HG03139 (cell line): ENCODE measurements around the gene NFASC.

ENCODE experiments used
- ATAC-seq: cut with Tn5 transposase; IDR thresholded peaks from one replicate; pipeline ENCODE4 v1.9.1; 2021; ENCODE audit not compliant: unreplicated experiment

Gene NFASC

DNA sequence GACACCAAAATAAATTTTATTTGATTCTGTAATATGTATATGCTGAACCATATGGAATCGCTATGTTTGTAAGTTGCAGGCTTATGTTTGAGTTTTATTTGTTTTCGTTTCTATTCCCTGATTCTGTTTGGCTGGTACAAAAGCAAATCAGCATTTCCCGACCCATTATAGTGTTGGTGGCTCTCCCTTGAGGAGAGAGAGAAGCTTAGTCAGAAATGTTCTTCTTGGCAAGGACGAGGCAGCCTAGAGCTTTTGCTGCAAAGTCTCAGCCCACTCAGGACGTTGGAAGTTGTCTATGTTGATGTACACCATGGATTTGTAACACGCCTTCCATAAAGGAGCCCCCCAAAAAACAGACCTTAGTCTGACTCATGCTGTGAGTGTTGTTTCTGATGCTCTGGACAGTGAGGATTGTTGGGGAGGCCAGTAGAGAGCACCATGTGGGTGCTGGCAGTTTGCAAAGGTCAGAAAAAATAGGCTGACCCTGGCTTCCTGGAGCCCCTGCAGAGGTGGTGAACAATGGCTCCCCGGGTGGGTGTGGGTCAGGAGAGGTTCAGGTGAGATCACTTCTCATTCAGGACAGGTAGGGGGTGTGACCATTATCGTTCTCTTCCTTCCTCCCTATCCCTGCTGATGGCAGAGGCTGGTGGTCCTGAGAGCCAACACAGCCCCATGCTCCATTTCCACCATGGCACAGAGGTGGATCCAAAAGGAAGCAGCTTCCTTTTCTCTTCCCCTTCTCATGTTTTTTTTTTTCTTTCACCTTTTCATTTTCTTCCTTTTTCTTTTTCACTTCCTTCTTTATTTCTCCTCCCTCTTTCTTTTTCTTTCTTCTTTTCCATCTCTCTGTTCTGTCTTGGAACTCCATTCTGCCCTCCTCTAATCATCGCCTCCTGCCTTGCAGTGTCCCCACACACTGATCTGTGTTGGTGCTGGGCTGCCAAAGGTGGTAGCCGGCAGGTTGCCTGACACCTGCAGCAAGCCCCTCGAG is 88.0 kb downstream of the NFASC start:
- no peak for ATAC-seq

DNA sequence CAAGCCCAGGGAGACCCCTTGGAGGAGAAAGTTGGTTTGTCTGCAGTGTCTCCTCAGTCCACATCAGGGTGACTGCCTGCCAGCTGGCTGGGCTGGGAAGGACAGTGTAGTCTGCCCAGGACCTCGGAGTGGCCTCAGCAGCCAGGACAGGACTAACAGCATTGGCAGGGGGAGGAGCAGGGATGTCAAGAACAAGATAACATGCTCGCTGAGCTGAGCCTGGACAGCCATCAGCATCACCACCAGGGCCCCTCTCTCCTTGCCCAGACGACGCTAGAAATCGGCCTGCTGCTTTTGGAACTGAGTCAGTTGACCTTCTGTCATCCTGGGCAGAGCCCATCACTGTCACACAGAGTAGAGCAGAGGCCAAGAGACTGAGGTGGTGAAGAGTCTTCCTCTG is 88.7 kb downstream of the NFASC start:
- no peak for ATAC-seq

DNA sequence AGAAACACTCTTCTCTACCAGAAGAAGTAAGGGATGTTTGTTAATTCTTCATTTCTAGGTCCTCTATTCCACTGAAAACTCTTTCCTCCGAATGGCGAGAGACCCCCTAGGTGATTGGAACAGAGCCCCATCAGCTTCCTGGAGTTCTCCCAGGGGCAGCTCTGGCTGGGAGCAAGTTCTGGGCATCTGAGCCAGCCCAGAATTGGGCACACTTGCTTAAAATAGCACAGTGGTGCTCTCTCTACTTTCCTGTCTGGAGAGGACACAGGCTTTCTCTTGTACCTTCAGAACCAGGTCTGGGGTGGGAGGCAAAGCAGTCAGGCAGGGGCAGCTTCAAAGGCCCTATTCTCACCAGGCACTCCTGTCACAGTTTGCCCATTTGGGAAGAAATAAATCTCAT is 89.2 kb downstream of the NFASC start:
- ATAC-seq: no peak

DNA sequence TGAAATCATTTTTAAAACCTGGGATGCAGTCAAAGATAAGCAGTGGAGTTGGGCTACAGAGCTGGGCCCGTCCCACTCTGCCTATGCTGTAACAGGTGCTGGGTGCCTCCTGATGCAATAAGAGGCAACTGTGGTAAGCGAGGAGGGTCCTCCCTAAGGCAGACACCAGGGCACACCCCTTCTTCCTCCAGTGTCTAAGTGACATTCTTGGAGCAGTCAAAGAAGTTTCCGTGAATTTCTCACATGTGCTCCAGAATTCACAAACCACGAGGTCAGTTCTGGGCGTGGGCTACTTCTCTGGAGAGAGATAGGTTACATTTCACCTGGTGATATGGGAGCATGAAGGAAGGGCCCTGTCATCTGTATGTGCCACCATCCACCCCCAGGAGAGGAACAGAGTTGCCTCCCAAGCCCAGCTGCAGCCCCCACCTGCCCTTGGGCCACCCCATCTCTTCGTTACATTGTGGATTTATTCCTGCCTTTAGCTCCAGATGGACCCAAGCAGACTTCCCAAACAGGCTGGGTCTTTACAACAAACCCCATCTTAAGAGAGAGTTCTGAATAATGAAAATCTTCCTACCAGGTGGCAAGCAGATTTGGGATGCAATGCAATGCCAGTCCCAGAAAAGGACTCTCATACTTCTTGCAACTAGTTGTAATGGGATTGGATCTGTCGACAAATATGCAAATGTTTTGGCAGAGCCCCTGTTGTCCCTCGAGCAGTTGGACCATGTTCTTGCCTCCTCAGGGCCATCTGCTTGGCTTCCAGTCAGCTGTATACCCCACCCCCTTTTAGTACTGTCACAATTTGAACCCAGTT is 89.9 kb downstream of the NFASC start:
- ATAC-seq: no peak

GRCh38 chr1:204961765-204962419 is 91.2 kb downstream of the NFASC start:
- ATAC-seq: no peak

DNA sequence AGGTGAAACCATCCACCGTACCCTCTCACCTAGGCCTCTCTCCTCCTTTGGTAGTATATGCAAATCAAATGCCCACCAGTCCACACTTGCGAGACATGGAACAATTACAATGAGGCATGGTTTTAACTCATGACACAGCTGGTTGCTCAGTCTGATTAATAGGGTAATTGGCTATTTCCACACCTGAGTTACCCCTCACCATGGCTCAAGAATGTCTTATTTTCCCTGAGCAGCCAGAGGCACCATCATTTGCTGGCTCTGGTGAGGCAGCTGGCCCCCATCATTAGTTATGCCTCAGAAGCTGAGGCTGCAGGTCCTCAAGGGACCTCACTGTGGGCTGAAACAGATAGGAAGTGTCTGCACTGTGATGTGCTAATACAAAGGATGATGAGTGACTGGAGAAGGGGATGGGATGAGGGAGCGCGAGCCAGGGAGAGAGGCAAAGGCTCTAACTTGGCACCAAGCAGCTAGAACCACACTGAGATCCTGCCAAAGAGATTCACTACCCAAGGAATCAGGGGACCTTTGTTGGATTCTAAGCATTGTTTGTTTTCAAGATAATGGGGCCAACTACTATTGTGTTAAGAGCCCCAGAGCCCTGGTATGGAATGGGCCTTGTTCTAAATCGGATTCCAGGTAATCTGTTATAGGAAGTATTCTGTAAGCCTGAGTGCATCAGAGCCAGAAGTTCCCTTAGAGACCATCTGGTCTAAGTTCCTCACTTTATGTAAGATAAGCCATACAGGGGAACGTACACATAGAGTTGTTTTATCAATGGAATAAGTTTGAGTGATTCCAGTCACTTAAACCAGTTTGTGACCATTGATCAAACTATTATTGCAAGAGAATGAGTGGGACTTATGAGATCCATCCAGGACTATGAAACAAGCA is 92.3 kb downstream of the NFASC start:
- ATAC-seq: no peak

- ATAC-seq: no peak
Measured at GRCh38 chr1:204967451-204967850, 96.8 kb downstream of the NFASC start.

DNA sequence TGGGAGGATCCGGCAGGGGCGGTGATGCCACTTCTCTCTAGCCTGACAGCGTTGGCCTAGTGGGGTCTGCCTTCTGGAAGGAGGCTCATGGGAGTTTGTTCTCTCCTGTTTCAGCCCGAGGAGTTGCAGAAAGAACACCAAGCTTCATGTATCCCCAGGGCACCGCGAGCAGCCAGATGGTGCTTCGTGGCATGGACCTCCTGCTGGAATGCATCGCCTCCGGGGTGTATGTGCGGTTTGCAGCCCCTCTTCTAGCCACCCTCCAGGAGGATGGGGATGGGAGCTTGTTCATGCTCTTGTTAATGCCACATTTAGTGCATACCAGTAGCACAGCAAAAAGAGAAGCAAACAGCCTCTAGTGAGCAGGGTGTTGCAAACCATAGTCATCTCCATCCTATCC is 97.5 kb downstream of the NFASC start:
- ATAC-seq: no peak

DNA sequence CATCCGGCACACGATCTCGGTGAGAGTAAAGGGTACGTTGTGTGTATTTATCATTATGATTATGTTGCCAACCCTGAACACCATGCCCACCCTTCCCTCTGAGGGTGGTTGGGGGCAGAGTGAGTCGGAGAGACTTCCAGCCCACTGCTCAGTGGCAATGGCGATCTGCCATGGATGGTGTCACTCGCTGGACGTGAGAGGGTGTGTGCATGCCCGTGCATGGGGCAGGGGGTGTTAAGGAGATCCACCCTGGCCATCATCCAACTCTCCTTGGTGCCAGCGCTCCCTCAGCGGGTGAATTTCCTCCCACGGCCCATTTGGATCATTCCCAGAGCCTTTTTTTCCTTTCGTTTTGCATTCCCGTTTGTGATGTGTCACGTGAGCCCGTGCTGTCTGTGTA is 98.3 kb downstream of the NFASC start:
- no peak for ATAC-seq

DNA sequence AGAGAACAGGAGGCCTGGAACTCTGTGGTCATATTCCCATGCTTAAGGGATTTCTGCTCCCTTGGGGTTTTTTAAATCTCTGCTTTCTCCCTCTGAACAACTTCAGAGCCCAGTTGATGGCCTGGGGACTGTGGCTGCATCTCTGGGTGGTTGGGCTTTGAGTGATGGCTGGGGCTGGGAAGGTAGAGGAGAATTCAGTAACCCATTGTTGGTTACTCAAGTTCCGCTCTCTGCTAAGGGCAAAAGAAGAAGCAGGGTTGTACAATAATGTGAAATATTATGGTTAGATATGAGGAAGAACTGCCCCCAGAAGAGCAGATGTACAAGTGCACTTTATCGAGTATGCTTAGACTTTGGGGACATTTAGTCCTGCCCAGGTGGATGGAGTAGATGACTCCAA is 100.3 kb downstream of the NFASC start:
- no peak for ATAC-seq

DNA sequence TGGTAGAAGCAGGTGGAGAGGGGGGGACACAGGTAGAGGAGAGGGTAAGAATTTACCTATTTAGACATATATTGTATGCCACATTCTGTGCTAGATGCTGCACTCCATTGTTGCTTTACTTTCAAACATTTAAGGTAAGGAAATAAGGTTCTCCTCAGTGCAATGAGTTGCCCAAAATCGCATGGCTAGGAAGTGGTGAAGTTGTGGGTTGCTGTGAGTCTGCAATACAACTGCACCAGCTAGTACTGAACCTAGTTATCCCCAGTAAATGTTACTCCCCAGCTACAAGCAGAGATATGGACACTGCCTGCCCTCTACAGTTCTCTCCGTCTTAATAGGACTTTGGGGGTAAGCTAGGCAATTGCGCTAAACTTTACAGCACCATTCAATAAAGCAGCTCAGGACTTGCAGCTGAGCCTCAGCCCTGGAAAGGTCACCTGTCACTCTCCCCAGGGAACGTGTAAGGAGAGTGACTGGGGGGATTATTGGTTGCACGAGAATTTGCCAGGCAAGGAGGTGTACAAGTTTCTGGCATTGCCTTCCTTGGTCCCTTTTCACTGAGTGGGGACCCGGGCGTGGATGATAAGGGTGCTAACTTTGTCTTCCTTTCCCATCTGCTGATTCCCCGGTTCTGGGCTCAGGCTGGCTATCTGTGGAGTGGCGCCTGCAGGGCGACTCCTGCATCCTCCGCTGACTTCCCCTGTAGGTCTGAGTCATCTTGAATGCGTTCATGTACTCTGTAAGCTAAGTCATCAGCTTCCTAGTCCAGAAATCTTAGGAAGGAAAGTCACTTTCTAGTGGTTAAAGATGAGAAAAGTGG is 101.1 kb downstream of the NFASC start:
- ATAC-seq: no peak

GRCh38 chr1:204972426-204972825 is 101.8 kb downstream of the NFASC start:
- no peak for ATAC-seq

- no peak for ATAC-seq
Measured at GRCh38 chr1:204973449-204973848, 102.8 kb downstream of the NFASC start.

DNA sequence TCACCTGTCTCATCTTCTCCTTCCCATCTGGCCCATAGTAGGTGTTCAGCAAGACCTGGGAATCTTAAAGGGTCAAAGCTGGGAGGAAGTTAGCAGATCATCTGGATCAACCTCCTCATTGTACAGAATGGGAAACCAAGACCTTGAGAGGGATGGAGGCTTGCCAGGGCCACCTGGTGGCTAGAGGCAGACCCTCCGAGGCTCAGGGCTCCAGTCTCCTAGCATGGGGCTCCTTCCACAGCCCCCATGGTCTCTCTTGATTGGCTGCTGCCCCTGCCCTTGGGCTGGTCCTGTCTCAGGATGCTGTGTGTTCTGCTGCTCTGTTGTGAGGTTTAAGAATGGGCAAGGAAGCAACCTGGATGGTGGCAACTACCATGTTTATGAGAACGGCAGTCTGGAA is 103.7 kb downstream of the NFASC start:
- ATAC-seq: no peak

DNA sequence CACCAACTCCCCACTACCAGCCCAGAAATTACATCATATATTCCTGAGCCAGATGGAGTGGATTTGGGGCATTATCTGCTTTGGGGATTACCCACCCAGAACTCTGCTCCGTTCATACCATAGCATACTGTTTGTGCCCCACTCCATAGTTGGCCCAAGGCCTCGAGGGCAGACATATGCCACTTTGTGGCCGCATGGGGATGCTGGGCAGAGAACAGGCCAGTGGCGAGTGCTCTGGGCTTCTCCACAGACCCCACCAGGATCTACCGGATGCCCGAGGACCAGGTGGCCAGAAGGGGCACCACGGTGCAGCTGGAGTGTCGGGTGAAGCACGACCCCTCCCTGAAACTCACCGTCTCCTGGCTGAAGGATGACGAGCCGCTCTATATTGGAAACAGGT is 104.4 kb downstream of the NFASC start:
- no peak for ATAC-seq

DNA sequence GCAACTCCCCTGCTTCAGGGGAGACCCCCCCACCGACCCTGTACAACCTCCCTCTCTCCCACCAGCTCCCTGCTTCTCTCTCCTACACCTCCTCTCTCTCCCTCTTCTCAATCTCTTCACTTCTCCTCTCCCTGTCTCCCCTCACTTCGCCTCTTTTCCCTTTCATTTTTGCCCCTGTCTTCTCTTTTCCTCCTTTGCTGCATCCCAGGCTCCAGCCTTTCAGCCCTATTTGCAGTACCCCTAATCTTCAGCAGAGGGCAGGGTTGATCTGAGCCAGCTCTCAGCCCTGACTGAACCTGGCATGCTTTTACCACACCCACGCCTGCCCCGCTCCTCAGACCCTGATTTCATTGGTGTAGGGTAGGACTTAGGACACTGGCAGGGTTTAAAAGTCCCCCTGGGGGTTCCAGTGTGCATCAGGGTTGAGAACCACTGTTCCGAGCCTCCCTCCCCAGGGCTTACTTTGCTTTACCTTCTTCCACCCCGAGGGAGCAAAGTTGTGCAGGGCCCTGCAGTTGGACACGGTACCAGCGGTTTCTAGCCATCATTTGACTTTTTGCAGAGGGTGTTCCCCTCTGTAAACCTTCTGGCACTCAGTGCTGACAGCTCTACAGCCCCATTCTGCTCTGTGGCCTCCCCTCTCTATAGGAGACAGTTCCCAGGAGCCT is 105.0 kb downstream of the NFASC start:
- ATAC-seq: no peak

GRCh38 chr1:204976646-204977045 is 106.0 kb downstream of the NFASC start:
- no peak for ATAC-seq

GRCh38 chr1:204977318-204977717 is 106.7 kb downstream of the NFASC start:
- ATAC-seq: no peak

DNA sequence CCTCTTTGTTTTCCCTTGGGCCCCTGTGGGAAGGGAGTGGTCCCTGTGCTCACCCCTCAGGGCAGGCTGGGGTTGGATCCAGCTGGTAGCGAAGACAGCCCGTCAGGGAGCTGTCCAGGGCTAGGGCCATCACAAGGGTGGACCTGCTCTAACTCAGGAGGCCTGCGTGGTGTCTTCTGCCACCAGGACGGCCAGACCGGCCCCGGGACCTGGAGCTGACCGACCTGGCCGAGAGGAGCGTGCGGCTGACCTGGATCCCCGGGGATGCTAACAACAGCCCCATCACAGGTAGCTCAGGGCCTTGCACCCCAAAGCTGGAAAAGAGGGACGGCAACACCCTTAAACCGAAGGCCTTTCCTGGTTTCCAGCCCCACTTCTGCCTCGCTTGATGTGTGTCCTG is 108.1 kb downstream of the NFASC start:
- ATAC-seq: no peak
